GM12873 (cell line): ENCODE results near the gene PLPP7.

Experiments used
- CTCF ChIP-seq: IDR thresholded peaks from 2 replicates; pipeline ENCODE4 v1.5.1; 2012; ENCODE audit warnings: low read depth, mild to moderate bottlenecking, moderate library complexity, low read length, control low read depth; ENCODE audit not compliant: insufficient read depth; ENCODE audit errors: missing control alignments

PLPP7 gene

GRCh38 chr9:131276891-131277286 is 12.6 kb upstream of the PLPP7 start:
- no peak for TF ChIP-seq CTCF

- no peak for TF ChIP-seq CTCF
Observed at GRCh38 chr9:131277287-131277909, 12.1 kb upstream of the PLPP7 start.

- no peak for TF ChIP-seq CTCF
Observed at GRCh38 chr9:131277910-131278701, 11.4 kb upstream of the PLPP7 start.

- no peak for TF ChIP-seq CTCF
Observed at GRCh38 chr9:131278702-131279111, 10.8 kb upstream of the PLPP7 start.

- no peak for TF ChIP-seq CTCF
Observed at GRCh38 chr9:131279196-131279862, 10.2 kb upstream of the PLPP7 start.

- no peak for TF ChIP-seq CTCF
Observed at GRCh38 chr9:131279863-131280570, 9.5 kb upstream of the PLPP7 start.

GRCh38 chr9:131280660-131281059 is 8.9 kb upstream of the PLPP7 start:
- no peak for TF ChIP-seq CTCF
